H1 (cell line): ENCODE results near the gene PGLYRP2. TPM values are rescaled to one million over a fixed set of nuclear protein-coding genes. Genes with fewer than 3 reads are reported as not detected.

Experiments
- CTCF ChIA-PET: fragments of 300-600 bp; sonication (Branson Sonifier 250); formaldehyde crosslinking; loops from one replicate; lab custom pipeline; 2021; ENCODE audit not compliant: partially characterized antibody; lab: Charles Lee
- POLR2A ChIA-PET: fragments of 300-600 bp; sonication (Branson Sonifier 250); formaldehyde crosslinking; loops from one replicate; lab custom pipeline; 2021; ENCODE audit warnings: inconsistent platforms; ENCODE audit not compliant: partially characterized antibody; lab: Charles Lee
- DNase-seq, 2 experiments: peaks; one replicate each; pipeline versions ENCODE4 v3.0.0 to v3.0.0-alpha.2; 2010 to 2022; ENCODE audit warnings: low spot score in 2 of 2, low read depth in 1 of 2, mixed read lengths in 1 of 2
- FAIRE-seq: peaks from 2 replicates; lab custom pipeline; 2011; peaks lifted over from hg19 to GRCh38; lab: Jason Lieb, UNC
- H2AFZ ChIP-seq: 2 replicates; pipeline ENCODE4 v1.8.1; 2012; ENCODE audit warnings: low read length, inconsistent platforms
- H2AK5ac ChIP-seq: 2 replicates; pipeline ENCODE4 v1.6.1; 2013; ENCODE audit warnings: low read depth, low read length
- H2BK120ac ChIP-seq: replicated peaks from 2 replicates; pipeline ENCODE3; 2013; ENCODE audit warnings: low read depth, low read length, inconsistent platforms
- H2BK12ac ChIP-seq: 2 replicates; pipeline ENCODE4 v1.6.1; 2013; ENCODE audit warnings: low read depth, low read length
- H2BK15ac ChIP-seq: 2 replicates; pipeline ENCODE4 v1.6.1; 2013; ENCODE audit warnings: low read length
- H2BK20ac ChIP-seq: 2 replicates; pipeline ENCODE4 v1.6.1; 2013; ENCODE audit warnings: low read length
- H2BK5ac ChIP-seq: 2 replicates; pipeline ENCODE4 v1.6.1; 2013; ENCODE audit warnings: low read depth, low read length
- H3K14ac ChIP-seq: 2 replicates; pipeline ENCODE4 v1.6.1; 2013; ENCODE audit warnings: inconsistent platforms; ENCODE audit not compliant: insufficient read length
- H3K18ac ChIP-seq: 2 replicates; pipeline ENCODE4 v1.6.1; 2013; ENCODE audit warnings: low read length; ENCODE audit errors: extremely low read depth
- H3K23ac ChIP-seq: 2 replicates; pipeline ENCODE4 v1.6.1; 2013; ENCODE audit warnings: inconsistent platforms; ENCODE audit not compliant: insufficient read length
- H3K23me2 ChIP-seq: 2 replicates; pipeline ENCODE4 v1.6.1; 2013; ENCODE audit warnings: low read depth, low read length
- H3K27ac ChIP-seq: 2 replicates; pipeline ENCODE4 v1.6.1; 2011; ENCODE audit warnings: low read depth, low read length, inconsistent platforms
- H3K27me3 ChIP-seq, 4 experiments: replicated peaks in 1 of 4; 1 replicate in 1 of 4; 2 replicates in 3 of 4; pipeline versions ENCODE4 v1.6.1 to v1.8.1; 2011 to 2013; ENCODE audit warnings: low read length in 3 of 4, mild to moderate bottlenecking in 3 of 4, inconsistent platforms in 2 of 4, mixed read lengths in 2 of 4, moderate library complexity in 1 of 4; ENCODE audit not compliant: control insufficient read depth in 3 of 4, insufficient read depth in 3 of 4; ENCODE audit errors: extremely low read depth in 1 of 4
- H3K36me3 ChIP-seq, 4 experiments: 2 replicates each; pipeline versions ENCODE4 v1.6.1 to v1.8.1; 2011 to 2013; ENCODE audit warnings: mild to moderate bottlenecking in 4 of 4, low read length in 3 of 4, moderate library complexity in 2 of 4, control low read depth in 1 of 4, inconsistent platforms in 1 of 4; ENCODE audit not compliant: insufficient read depth in 4 of 4, control insufficient read depth in 2 of 4
- H3K4ac ChIP-seq: replicated peaks from 2 replicates; pipeline ENCODE3; 2013; ENCODE audit warnings: low read length, low read depth, mixed read lengths, inconsistent platforms; ENCODE audit not compliant: insufficient read length
- H3K4me1 ChIP-seq, 4 experiments: replicated peaks in 1 of 4; 1 replicate in 1 of 4; 2 replicates in 3 of 4; pipeline versions ENCODE4 v1.6.1 to v1.8.1; 2011 to 2013; ENCODE audit warnings: low read length in 3 of 4, inconsistent platforms in 2 of 4, mixed read lengths in 1 of 4; ENCODE audit not compliant: insufficient read depth in 4 of 4, control insufficient read depth in 3 of 4
- H3K4me2 ChIP-seq, 2 experiments: 2 replicates each; pipeline versions ENCODE4 v1.6.1 to v1.8.1; 2011 to 2013; ENCODE audit warnings: low read depth in 2 of 2, low read length in 2 of 2, control low read depth in 1 of 2, inconsistent platforms in 1 of 2, mild to moderate bottlenecking in 1 of 2; ENCODE audit not compliant: insufficient read depth in 1 of 2
- H3K4me3 ChIP-seq, 4 experiments: fragments of 200-600, 300-600 bp in 1 of 4; sonication (generic), shearing (Covaris generic), sonication (Bioruptor Twin) in 1 of 4; 2 replicates each; pipeline versions ENCODE4 v1.5.1 to v1.8.1; 2011 to 2016; ENCODE audit warnings: low read length in 4 of 4, low read depth in 3 of 4, control low read depth in 2 of 4, inconsistent platforms in 2 of 4, mild to moderate bottlenecking in 2 of 4, mixed read lengths in 1 of 4, moderate library complexity in 1 of 4; ENCODE audit not compliant: insufficient read depth in 2 of 4; ENCODE audit errors: extremely low read depth in 1 of 4
- H3K56ac ChIP-seq: replicated peaks from 2 replicates; pipeline ENCODE3; 2013; ENCODE audit warnings: low read depth, mild to moderate bottlenecking, mixed read lengths, low read length, inconsistent platforms; ENCODE audit not compliant: insufficient read length
- H3K79me1 ChIP-seq: 2 replicates; pipeline ENCODE4 v1.6.1; 2013; ENCODE audit warnings: low read depth, low read length, control low read depth
- H3K79me2 ChIP-seq, 2 experiments: 2 replicates each; pipeline versions ENCODE4 v1.6.1 to v1.8.1; 2012 to 2013; ENCODE audit warnings: low read length in 2 of 2, mild to moderate bottlenecking in 2 of 2, inconsistent platforms in 1 of 2; ENCODE audit not compliant: insufficient read depth in 2 of 2, control insufficient read depth in 1 of 2
- H3K9ac ChIP-seq, 4 experiments: replicated peaks in 1 of 4; 1 replicate in 1 of 4; 2 replicates in 3 of 4; pipeline versions ENCODE4 v1.6.1 to v1.8.1; 2011 to 2013; ENCODE audit warnings: low read depth in 3 of 4, low read length in 3 of 4, control low read depth in 2 of 4, mild to moderate bottlenecking in 2 of 4, moderate library complexity in 2 of 4, inconsistent platforms in 1 of 4; ENCODE audit errors: extremely low read depth in 1 of 4
- H3K9me3 ChIP-seq, 2 experiments: 2 replicates each; pipeline versions ENCODE4 v1.6.1 to v1.8.1; 2012 to 2013; ENCODE audit warnings: mild to moderate bottlenecking in 2 of 2, moderate library complexity in 2 of 2, control low read depth in 1 of 2, inconsistent platforms in 1 of 2, low read depth in 1 of 2, low read length in 1 of 2, mixed read lengths in 1 of 2; ENCODE audit not compliant: insufficient read depth in 2 of 2
- H4K20me1 ChIP-seq, 2 experiments: replicated peaks in 1 of 2; 2 replicates each; pipeline versions ENCODE3 to v1.8.1; 2011 to 2013; ENCODE audit warnings: inconsistent platforms in 2 of 2, low read length in 2 of 2, mild to moderate bottlenecking in 1 of 2; ENCODE audit not compliant: insufficient read depth in 2 of 2, control insufficient read depth in 1 of 2
- H4K5ac ChIP-seq: 2 replicates; pipeline ENCODE4 v1.6.1; 2013; ENCODE audit warnings: low read length, low read depth, mixed read lengths, inconsistent platforms; ENCODE audit not compliant: insufficient read length
- H4K8ac ChIP-seq: 2 replicates; pipeline ENCODE4 v1.8.0; 2013; ENCODE audit warnings: mild to moderate bottlenecking, moderate library complexity, low read length, inconsistent platforms; ENCODE audit not compliant: insufficient read depth; ENCODE audit errors: extremely low read depth
- H4K91ac ChIP-seq: replicated peaks from 2 replicates; pipeline ENCODE3; 2013; ENCODE audit warnings: low read length, mixed read lengths, inconsistent platforms; ENCODE audit not compliant: insufficient read length
- CHD1 ChIP-seq: IDR thresholded peaks from 2 replicates; pipeline ENCODE4 v1.6.1; 2012; ENCODE audit warnings: low read depth, low read length, improper control_type of control experiment
- EZH2 ChIP-seq: fragments of 200-600 bp; sonication (generic); IDR thresholded peaks from 2 replicates; pipeline ENCODE4 v1.7.1; 2012; ENCODE audit warnings: low read depth, mild to moderate bottlenecking, moderate library complexity, low read length, inconsistent platforms; ENCODE audit not compliant: severe bottlenecking
- HDAC6 ChIP-seq: IDR thresholded peaks from one replicate; pipeline ENCODE4 v1.7.1; 2012; ENCODE audit warnings: low read depth, mild to moderate bottlenecking, inconsistent platforms, low read length, moderate library complexity
- KDM1A ChIP-seq: fragments of 200-600, 300-600 bp; sonication (generic); IDR thresholded peaks from 2 replicates; pipeline ENCODE4 v1.7.1; 2016; ENCODE audit warnings: mild to moderate bottlenecking, low read length, borderline replicate concordance
- NRF1 ChIP-seq: IDR thresholded peaks from 2 replicates; pipeline ENCODE4 v1.6.1; 2011; ENCODE audit warnings: mild to moderate bottlenecking, low read depth, low read length, improper control_type of control experiment
- POU5F1 ChIP-seq: IDR thresholded peaks from 2 replicates; pipeline ENCODE4 v1.6.1; 2011; ENCODE audit warnings: low read depth, mild to moderate bottlenecking, low read length, moderate library complexity
- RFX5 ChIP-seq: IDR thresholded peaks from 2 replicates; pipeline ENCODE4 v1.6.1; 2011; ENCODE audit warnings: low read depth, low read length, improper control_type of control experiment, borderline replicate concordance
- RXRA ChIP-seq: IDR thresholded peaks from 2 replicates; pipeline ENCODE4 v1.6.1; 2011; ENCODE audit warnings: low read depth, mild to moderate bottlenecking, low read length, moderate library complexity; ENCODE audit not compliant: insufficient read depth
- SAP30 ChIP-seq: fragments of 300-600 bp; sonication (generic); IDR thresholded peaks from 2 replicates; pipeline ENCODE4 v1.7.1; 2012; ENCODE audit warnings: low read length, moderate library complexity, mild to moderate bottlenecking, inconsistent platforms; ENCODE audit not compliant: insufficient read depth, insufficient replicate concordance
- SIN3A ChIP-seq, 2 experiments: IDR thresholded peaks in 1 of 2; conservative IDR thresholded peaks in 1 of 2; 2 replicates each; pipeline ENCODE4 v1.6.1; 2011 to 2012; ENCODE audit warnings: low read length in 2 of 2, improper control_type of control experiment in 1 of 2, low read depth in 1 of 2, mild to moderate bottlenecking in 1 of 2
- SRF ChIP-seq: IDR thresholded peaks from 2 replicates; pipeline ENCODE4 v1.6.1; 2011; ENCODE audit warnings: mild to moderate bottlenecking, low read depth, low read length, moderate library complexity
- WGBS, 2 experiments: shearing (Covaris generic) in 1 of 2; methylation state at CpG; one replicate each; pipeline versions ENCODE4 v1.1.6 to v1.1.7; 2013 to 2015; ENCODE audit warnings: low lambda C conversion rate in 2 of 2, mixed read lengths in 2 of 2, inconsistent platforms in 1 of 2, low coverage in 1 of 2, missing lambda C conversion rate in 1 of 2; ENCODE audit not compliant: insufficient replicate concordance in 2 of 2, insufficient coverage in 1 of 2, insufficient read length in 1 of 2; ENCODE audit errors: extremely low coverage in 1 of 2, missing lambda C conversion rate in 1 of 2; 5-methylcytosine and 5-hydroxymethylcytosine counted together
- polyA plus RNA-seq, 7 experiments: library from polyadenylated mRNA; depleted of rRNA in 3 of 7; stranded (reverse) in 5 of 7; unstranded in 2 of 7; fragments of >200 nt in 5 of 7; fragments of 200-250 nt in 2 of 7; gene quantifications; 1 replicate in 5 of 7; 2 replicates in 1 of 7; 4 replicates in 1 of 7; pipeline versions ENCODE4 v1.2.1 to v1.2.3, GENCODE V29; 2011 to 2013; ENCODE audit warnings: missing spikeins in 2 of 7, mixed read lengths in 2 of 7
- total RNA-seq: library from RNA; stranded (reverse); fragmentation: NEBNext Ultra II Directional; extraction: Animal tissue kit (Norgen Biotek cat#: 25700); gene quantifications from 2 replicates; pipeline ENCODE4 v1.2.1, GENCODE V29; 2021
- TF ChIP-seq, protein P1 (sequence below): IDR thresholded peaks from 2 replicates; pipeline ENCODE4 v1.6.1; 2012; ENCODE audit warnings: inconsistent platforms

The PGLYRP2 gene
- total and polyA plus RNA-seq, 2 of the 8 experiments (the other 6 are each of a cell fraction or from before 2014, with no cell fraction given): not detected

GRCh38 chr19:15447057-15447456, 32.2 kb downstream of the PGLYRP2 start:
- DNase-seq (no peak), FAIRE-seq (no peak)
- H3K18ac ChIP-seq: no peak overlapping the region
- no peak overlapping the region for H4K5ac ChIP-seq
- H2BK20ac ChIP-seq: no peak overlapping the region
- H3K79me2 ChIP-seq: no peaks in the 10 kb centered on the region
- ChIA-PET CTCF (interaction anchor here (1.8 kb wide), 1 partner anchor 8 kb away, joined by 8 read pairs; no protein-coding TSS in a partner anchor), POLR2A (interaction anchor here (1.3 to 2.5 kb wide), 3 partner anchors 10 to 29 kb away, joined by 5 to 15 read pairs (median 8); partner anchors contain the start of gene AKAP8L)
- peaks cover 0 to 9% (median 2%) of the 10 kb centered on the region in 4 experiments; a peak in 6 of 7 replicates for H3K4me1 ChIP-seq
- H3K56ac ChIP-seq: no peak overlapping the region
- TF ChIP-seq RXRA (no peak), NRF1 (no peak), SAP30 (no peak), EZH2 (no peak), RFX5 (no peak), CHD1 (no peak), HDAC6 (no peak), KDM1A (no peak), POU5F1 (no peak), SRF (no peak), SIN3A (conservative IDR thresholded peaks at IDR 0.05 in 1 of 2, IDR thresholded peaks at IDR 0.05 in 1 of 2; ENCODE audit: low read depth in 1 of 2, low read length in 2 of 2) (no peak)
- TF ChIP-seq, protein P1, sequence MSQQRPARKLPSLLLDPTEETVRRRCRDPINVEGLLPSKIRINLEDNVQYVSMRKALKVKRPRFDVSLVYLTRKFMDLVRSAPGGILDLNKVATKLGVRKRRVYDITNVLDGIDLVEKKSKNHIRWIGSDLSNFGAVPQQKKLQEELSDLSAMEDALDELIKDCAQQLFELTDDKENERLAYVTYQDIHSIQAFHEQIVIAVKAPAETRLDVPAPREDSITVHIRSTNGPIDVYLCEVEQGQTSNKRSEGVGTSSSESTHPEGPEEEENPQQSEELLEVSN: no peak
- H3K9ac ChIP-seq: no peak overlapping the region
- no peaks in the 10 kb centered on the region for H3K79me1 ChIP-seq
- H3K23ac ChIP-seq: no peak overlapping the region
- no peak overlapping the region for H4K91ac ChIP-seq
- no peak overlapping the region for H3K27ac ChIP-seq
- no peak overlapping the region for H2BK5ac ChIP-seq
- no peak overlapping the region for H3K4ac ChIP-seq
- no peak overlapping the region for H2AFZ ChIP-seq
- no peak overlapping the region for H2BK15ac ChIP-seq
- H3K36me3 ChIP-seq: no peaks in the 10 kb centered on the region
- H4K20me1 ChIP-seq: no peaks in the 10 kb centered on the region
- no peak overlapping the region for H2BK120ac ChIP-seq
- no peak overlapping the region for H3K4me3 ChIP-seq
- H3K4me2 ChIP-seq: no peak overlapping the region
- peaks cover 15% of the 10 kb centered on the region; the same call in 1 of the 2 replicates for H3K23me2 ChIP-seq
- peaks cover 0 to 2% (median 0%) of the 10 kb centered on the region in 4 experiments; a peak in 1 of 7 replicates for H3K27me3 ChIP-seq
- H4K8ac ChIP-seq: no peak overlapping the region
- 80% methylated on average over 4 of the region's 4 CpGs; no CpG with 5 or more reads in 1 of the 2 experiments for WGBS, 2 experiments
- H3K9me3 ChIP-seq: no peaks in the 10 kb centered on the region
- no peak overlapping the region for H2BK12ac ChIP-seq
- no peak overlapping the region for H3K14ac ChIP-seq
- no peak overlapping the region for H2AK5ac ChIP-seq
